ENCODE data around the gene MRNIP. TPM values are rescaled to one million over a fixed set of nuclear protein-coding genes. Genes with fewer than 3 reads are reported as not detected.

MRNIP gene
- total and polyA plus RNA-seq, 2 of the 8 experiments (the other 6 are each of a cell fraction or from before 2014, with no cell fraction given), result 29.6 TPM

DNA sequence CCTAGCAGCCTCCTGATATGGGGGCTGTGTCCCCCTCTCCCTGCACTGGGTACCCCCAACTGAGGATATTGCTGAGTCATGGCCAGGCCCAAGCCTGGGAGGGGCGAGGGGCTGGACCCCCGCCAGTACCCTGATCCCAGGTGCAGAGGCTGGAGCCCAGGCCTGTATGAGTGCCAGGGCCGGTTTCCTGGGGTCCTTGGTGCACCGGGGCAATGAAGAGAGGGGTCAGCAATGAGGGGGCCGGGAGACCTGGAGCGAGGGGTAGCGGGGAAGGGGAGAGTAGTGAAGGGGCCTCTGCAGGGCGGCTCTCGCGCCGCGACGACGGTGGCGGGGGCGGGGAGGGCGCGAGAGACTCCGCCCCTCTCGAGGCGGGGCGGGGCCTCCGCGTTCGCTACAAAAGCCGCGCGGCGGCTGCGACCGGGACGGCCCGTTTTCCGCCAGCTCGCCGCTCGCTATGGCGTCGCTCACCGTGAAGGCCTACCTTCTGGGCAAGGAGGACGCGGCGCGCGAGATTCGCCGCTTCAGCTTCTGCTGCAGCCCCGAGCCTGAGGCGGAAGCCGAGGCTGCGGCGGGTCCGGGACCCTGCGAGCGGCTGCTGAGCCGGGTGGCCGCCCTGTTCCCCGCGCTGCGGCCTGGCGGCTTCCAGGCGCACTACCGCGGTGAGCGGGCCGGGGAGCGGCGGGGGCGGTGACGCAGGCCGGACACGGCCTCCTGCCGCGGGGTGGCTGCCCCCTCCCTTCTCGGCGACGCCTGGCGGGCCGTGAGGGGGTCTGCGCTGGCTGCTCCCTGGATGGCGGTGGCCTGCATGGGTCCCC lies 37.9 kb downstream of the MRNIP start, which contains the start of gene SQSTM1 (continued):
- no peak for TF ChIP-seq TAF7 (optimal IDR thresholded peaks at IDR 0.05; ENCODE audit: borderline replicate concordance, low read depth, low read length)
- no peak; a peak in 1 of 3 replicates for TF ChIP-seq EP300 (IDR thresholded peaks at IDR 0.05; ENCODE audit: borderline replicate concordance in 1 of 2, low read depth in 2 of 2, low read length in 2 of 2)
- TF ChIP-seq, protein P1, sequence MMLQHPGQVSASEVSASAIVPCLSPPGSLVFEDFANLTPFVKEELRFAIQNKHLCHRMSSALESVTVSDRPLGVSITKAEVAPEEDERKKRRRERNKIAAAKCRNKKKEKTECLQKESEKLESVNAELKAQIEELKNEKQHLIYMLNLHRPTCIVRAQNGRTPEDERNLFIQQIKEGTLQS (IDR thresholded peaks at IDR 0.05; ENCODE audit: insufficient read depth, low read depth, low read length), result no peak
- no peak for TF ChIP-seq SIX5 (IDR thresholded peaks at IDR 0.05; ENCODE audit: low read depth, low read length)
- TF ChIP-seq KDM1A (IDR thresholded peaks at IDR 0.05; ENCODE audit: borderline replicate concordance, low read length), result no peak
- TF ChIP-seq SP1 (IDR thresholded peaks at IDR 0.05; ENCODE audit: low read depth, low read length), result no peak
- no peak for TF ChIP-seq JUND (IDR thresholded peaks at IDR 0.05; ENCODE audit: low read length)
- TF ChIP-seq GABPA (IDR thresholded peaks at IDR 0.05; ENCODE audit: borderline replicate concordance, insufficient read depth, low read length), result no peak
- peak in 1 of 2 experiments; percentile 77; a peak in 2 of 4 replicates for TF ChIP-seq SIN3A (conservative IDR thresholded peaks at IDR 0.05 in 1 of 2, IDR thresholded peaks at IDR 0.05 in 1 of 2; ENCODE audit: low read depth in 1 of 2, low read length in 2 of 2)
- no peak for TF ChIP-seq RNF2 (IDR thresholded peaks at IDR 0.05; ENCODE audit: borderline replicate concordance, low read depth, low read length, missing control alignments, poor library complexity, severe bottlenecking)
- peak; percentile 83; the same call in 1 of the 2 replicates for TF ChIP-seq TAF1 (IDR thresholded peaks at IDR 0.05; ENCODE audit: low read depth, low read length)

All from H1 (cell line).